Ovary (tissue), 10 donors: ENCODE measurements around the gene EMP2. TPM values are rescaled to one million over a fixed set of nuclear protein-coding genes. Genes with fewer than 3 reads are reported as not detected.

Source experiments
- DNase-seq, 5 donors: peaks; one replicate each; pipeline ENCODE4 v3.0.0-alpha.2; 2019 to 2020
- H3K27ac ChIP-seq, 2 donors: fragments of 200-600 bp; one replicate each; pipeline versions ENCODE4 v1.5.1 to v1.8.0; 2019 to 2022
- H3K27me3 ChIP-seq: fragments of 200-600 bp; one replicate; pipeline ENCODE4 v1.8.0; 2022
- H3K36me3 ChIP-seq: fragments of 200-600 bp; sonication (generic); one replicate; pipeline ENCODE4 v1.5.1; 2019
- H3K4me1 ChIP-seq: one replicate; pipeline ENCODE4 v1.8.1; 2013; ENCODE audit warnings: mild to moderate bottlenecking, moderate library complexity; ENCODE audit not compliant: insufficient read depth
- H3K4me3 ChIP-seq: fragments of 200-600 bp; sonication (generic); one replicate; pipeline ENCODE4 v1.5.1; 2017
- H3K9me3 ChIP-seq, 2 donors: fragments of 200-600 bp in 1 of 2; sonication (generic) in 1 of 2; one replicate each; pipeline versions ENCODE4 v1.5.1 to v1.8.1; 2013 to 2019; ENCODE audit warnings: mild to moderate bottlenecking in 1 of 2, moderate library complexity in 1 of 2
- CTCF ChIP-seq, 3 donors: fragments of 450-650 bp in 2 of 3; fragments of 200-600 bp in 1 of 3; IDR thresholded peaks; one replicate each; pipeline versions ENCODE4 v1.5.1 to v1.8.0; 2016 to 2022; ENCODE audit warnings: antibody characterized with exemption in 3 of 3, mild to moderate bottlenecking in 1 of 3
- EP300 ChIP-seq: sonication (generic); formaldehyde crosslinking; IDR thresholded peaks from one replicate; pipeline ENCODE4 v1.6.1; 2017; ENCODE audit warnings: antibody characterized with exemption
- POLR2A ChIP-seq: fragments of 450-650 bp; IDR thresholded peaks from one replicate; pipeline ENCODE4 v1.6.1; 2017; ENCODE audit warnings: antibody characterized with exemption, mild to moderate bottlenecking, moderate library complexity
- WGBS, 3 donors: extraction: QIAGEN DNeasy Blood & Tissue Kit in 1 of 3; methylation state at CpG; one replicate each; pipeline versions ENCODE4 v1.1.5 to v1.1.7; 2013 to 2017; 5-methylcytosine and 5-hydroxymethylcytosine counted together
- intact Hi-C, 4 donors: fragments of 100-400 bp; cut with DNase I; formaldehyde crosslinking; loops; one replicate each; pipeline versions ENCODE4 v1.11.0 to v1.15.1; 2022 to 2023
- long read RNA-seq, 3 donors: library from polyadenylated mRNA in 2 of 3; unstranded in 2 of 3; transcript quantifications; one replicate each; pipeline ENCODE4 v2.0.0 and lab custom pipeline, GENCODE V29; 2021 to 2026
- polyA plus RNA-seq, 2 donors: library from polyadenylated mRNA; stranded (reverse); fragments of 200-250 nt in 1 of 2; fragments of 350-450 nt in 1 of 2; fragmentation: Illumina TruSeq in 1 of 2; extraction: RNeasy Lipid Tissue Mini Kit (QIAGEN cat#74804) in 1 of 2; gene quantifications; one replicate each; pipeline ENCODE4 v1.2.3, GENCODE V29; 2013 to 2014
- total RNA-seq, 7 donors: library from RNA; depleted of rRNA in 2 of 7; stranded (reverse); fragments of >200 nt in 2 of 7; fragmentation: NEBNext Ultra II Directional in 3 of 7; extraction: Animal tissue kit (Norgen Biotek cat#: 25700) in 3 of 7; gene quantifications; one replicate each; pipeline versions ENCODE4 v1.1.0 to v1.2.4, GENCODE V29; 2016 to 2023
- donor health status: DM: no; HTN: no; CAD: no; lungs with moderate emphysema.
- donor health status: DM: no; HTN: no; CAD: no.
- donor health status: Bipolar disorder and iron deficiency.
- donor health status: DM: yes; HTN: yes; CAD: no.
- donor health status: DM: no; HTN: no; CAD: no.
- donor health status: DM: yes; HTN: yes; CAD: no.

EMP2 gene
- total RNA-seq (10 to 100 TPM; 38.9 to 97.7 (median 83.0) TPM), polyA plus RNA-seq (100 to 1,000 TPM in 1 of 2 donors, 10 to 100 TPM in 1; 43.8 to 114 TPM)
- long read RNA-seq, donor 1, full-length matches to known transcripts: 26 of 60 reads
- long read RNA-seq, donor 1, partial matches to known transcripts: 9 of 60 reads
- long read RNA-seq, donor 1, other reads (novel, unspliced or antisense): 25 of 60 reads
- long read RNA-seq, donor 2, full-length matches to known transcripts: 22 of 22 reads
- long read RNA-seq, donor 2, partial matches to known transcripts: 0 of 22 reads
- long read RNA-seq, donor 2, other reads (novel, unspliced or antisense): 0 of 22 reads
- long read RNA-seq, donor 3, full-length matches to known transcripts: 57 of 73 reads
- long read RNA-seq, donor 3, partial matches to known transcripts: 4 of 73 reads
- long read RNA-seq, donor 3, other reads (novel, unspliced or antisense): 12 of 73 reads

GRCh38 chr16:10579965-10580882, at the start of gene EMP2:
TSS of gene EMP2 (minus strand) at chr16:10580598. CDS start at chr16:10547617, 32,981 bp downstream.
- Histone ChIP-seq H3K4me1 (peaks cover 24% of the 10 kb centered on the region), H3K27me3 (no peaks in the 10 kb centered on the region), H3K4me3 (peak within 1 kb of the TSS; percentile 84), H3K36me3 (no peaks in the 10 kb centered on the region), H3K27ac (peak within 1 kb of the TSS; percentile 94 to 99), H3K9me3 (no peaks in the 10 kb centered on the region)
- TF ChIP-seq POLR2A (peak; percentile 86), EP300 (no peak), CTCF (IDR thresholded peaks at IDR 0.05) (peak; percentile 50 to 83 (median 83))
- WGBS, 3 donors: 0 to 2% (median 1%) methylated on average over 63 to 91 of the region's 91 CpGs
- intact Hi-C loops: loop anchor here in 3 of 4 donors (5.0 to 10.0 kb wide), 3 partner anchors 38 to 157 kb away; no protein-coding TSS in a partner anchor
- DNase-seq: peak; percentile 88 to 92 (median 91)

- no peak overlapping the region for H3K27ac ChIP-seq
- 44 to 67% (median 65%) methylated on average over 6 of the region's 6 CpGs for WGBS, 3 donors
- no peaks in the 10 kb centered on the region for H3K36me3 ChIP-seq
- TF ChIP-seq POLR2A (no peak), CTCF (IDR thresholded peaks at IDR 0.05) (no peak), EP300 (no peak)
- intact Hi-C loops: no loop called here
- H3K9me3 ChIP-seq: no peaks in the 10 kb centered on the region
- no peak overlapping the region for H3K4me3 ChIP-seq
- no peak for DNase-seq
- no peaks in the 10 kb centered on the region for H3K4me1 ChIP-seq
- no peaks in the 10 kb centered on the region for H3K27me3 ChIP-seq
Measured at GRCh38 chr16:10629592-10629963, 49.2 kb upstream of the EMP2 start.

GRCh38 chr16:10625595-10626357, 45.4 kb upstream of the EMP2 start:
- no peak overlapping the region for H3K27ac ChIP-seq
- no peaks in the 10 kb centered on the region for H3K4me1 ChIP-seq
- H3K4me3 ChIP-seq: no peak overlapping the region
- DNase-seq: no peak
- no peaks in the 10 kb centered on the region for H3K36me3 ChIP-seq
- WGBS, 3 donors: 74 to 83% (median 78%) methylated on average over 12 of the region's 12 CpGs
- intact Hi-C loops: no loop called here
- no peaks in the 10 kb centered on the region for H3K9me3 ChIP-seq
- TF ChIP-seq CTCF (IDR thresholded peaks at IDR 0.05) (no peak), EP300 (no peak), POLR2A (no peak)
- H3K27me3 ChIP-seq: no peaks in the 10 kb centered on the region

GRCh38 chr16:10624527-10624926, 44.1 kb upstream of the EMP2 start:
- Histone ChIP-seq H3K9me3 (no peaks in the 10 kb centered on the region), H3K4me3 (no peak overlapping the region), H3K4me1 (no peaks in the 10 kb centered on the region), H3K36me3 (no peaks in the 10 kb centered on the region), H3K27ac (no peak overlapping the region), H3K27me3 (no peaks in the 10 kb centered on the region)
- TF ChIP-seq POLR2A (no peak), CTCF (IDR thresholded peaks at IDR 0.05) (no peak)
- 80 to 85% (median 83%) methylated on average over 6 of the region's 6 CpGs for WGBS, 3 donors
- DNase-seq: no peak
- intact Hi-C loops: no loop called here
